HuH-7.5 (cell line): Measurements from ENCODE around the gene RPS10.
"Not testable (repeated sequence)": the region's sequence is repeated elsewhere in the genome, so short reads cannot be mapped to it uniquely, and the experiment has no call there.

Source experiments
- DNase-seq: peaks from one replicate; pipeline ENCODE4 v3.0.0; 2011; ENCODE audit warnings: low spot score

The RPS10 gene

DNA sequence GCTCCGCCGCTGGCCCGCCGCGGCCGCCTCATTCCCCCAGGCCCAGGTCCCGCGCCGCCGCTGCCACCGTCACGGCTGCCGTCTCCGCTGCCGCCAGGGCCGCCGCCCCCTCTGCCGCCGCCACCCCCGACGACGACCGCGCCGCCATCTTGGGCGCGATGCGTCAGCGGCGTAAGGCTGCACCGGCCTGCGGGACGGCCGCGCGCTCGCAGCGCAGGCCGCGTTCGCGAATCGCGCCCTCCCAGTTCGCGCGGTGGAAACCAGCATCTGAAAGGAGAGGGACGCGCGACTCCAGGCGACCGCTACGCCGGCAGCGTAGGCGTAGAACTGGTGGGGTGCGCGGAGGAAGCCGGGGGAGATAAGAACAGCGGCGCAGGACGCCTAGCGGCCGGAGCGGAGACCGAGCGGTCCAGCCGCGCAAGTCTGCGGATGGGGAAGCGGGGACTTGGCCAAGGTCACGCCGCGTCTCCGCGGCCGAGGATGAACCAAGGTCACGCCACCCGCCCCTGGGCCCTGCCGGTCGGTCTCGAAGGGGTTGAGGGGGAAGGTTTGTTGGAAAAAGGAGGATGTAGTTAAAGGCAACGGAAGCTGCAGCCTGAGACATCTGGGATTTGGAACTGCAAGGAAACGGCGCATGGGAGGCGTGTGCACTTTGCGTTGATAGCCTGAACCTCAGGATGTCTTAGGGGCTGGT is 33.2 kb downstream of the RPS10 start, which contains the start of gene NUDT3:
Gene NUDT3 (minus strand): TSS at position 173 of the 694 bp plus-strand sequence. CDS start 307 bp downstream, outside the sequence.
- peak; percentile 86 for DNase-seq

GRCh38 chr6:34391786-34392496 is 33.9 kb downstream of the RPS10 start:
- DNase-seq: peak; percentile 43

DNA sequence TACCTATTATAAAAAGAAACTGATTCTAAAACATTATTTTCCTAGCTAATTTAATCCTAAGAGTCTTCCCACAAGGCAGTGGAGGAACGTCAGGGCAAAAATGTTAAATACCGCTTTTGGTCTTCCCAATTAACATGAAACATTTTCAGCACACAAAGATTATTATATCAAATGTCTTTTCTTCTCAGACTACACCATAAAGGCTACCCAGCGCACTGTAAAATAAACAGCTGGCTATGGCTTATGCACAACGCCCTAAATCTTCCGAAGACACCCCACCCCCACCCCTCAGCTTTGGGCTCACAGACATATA is 34.4 kb downstream of the RPS10 start:
- no peak for DNase-seq

GRCh38 chr6:34390531-34391472 is 35.1 kb downstream of the RPS10 start:
- peak; percentile 15 for DNase-seq

- no peak for DNase-seq
Observed at GRCh38 chr6:34389034-34389433, 36.8 kb downstream of the RPS10 start.

GRCh38 chr6:34388421-34388820 is 37.4 kb downstream of the RPS10 start:
- no peak for DNase-seq

DNA sequence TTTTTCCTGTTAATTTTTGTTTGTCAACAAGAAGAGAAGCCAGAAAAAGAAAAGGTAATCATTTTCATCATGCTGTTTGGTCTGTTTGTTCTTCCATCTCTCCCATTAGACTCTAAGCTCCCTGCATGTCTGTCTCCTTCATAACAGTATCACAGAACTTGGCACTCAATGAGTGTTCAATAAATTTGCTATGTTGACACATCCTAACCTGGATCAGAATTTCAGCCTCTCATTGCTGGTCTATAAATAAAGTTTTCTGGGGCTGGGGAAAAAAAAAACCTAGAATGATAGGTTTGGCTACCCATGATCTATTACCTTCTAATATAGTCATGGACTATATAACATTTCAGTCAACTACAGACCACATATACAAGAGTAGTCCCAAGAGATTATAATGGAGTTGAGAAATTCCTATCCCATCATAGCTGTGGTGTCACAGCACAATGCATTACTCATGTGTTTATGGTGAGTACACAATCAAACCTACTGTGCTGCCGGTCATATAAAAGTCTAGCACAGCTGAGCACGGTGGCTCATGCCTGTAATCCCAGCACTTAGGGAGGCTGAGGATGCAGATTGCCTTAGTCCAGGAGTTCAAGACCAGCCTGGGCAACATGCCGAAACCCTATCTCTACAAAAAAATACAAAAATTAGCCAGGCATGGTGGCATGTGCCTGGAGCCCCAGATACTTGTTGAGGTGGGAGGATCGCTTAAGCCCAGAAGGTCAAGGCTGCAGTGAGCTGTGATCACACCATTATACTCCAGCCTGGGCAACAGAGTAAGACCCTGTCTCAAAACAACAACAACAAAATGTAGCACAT is 39.3 kb downstream of the RPS10 start:
- no peak for DNase-seq

- DNase-seq: no peak
Observed at GRCh38 chr6:34385793-34386195, 40.1 kb downstream of the RPS10 start.

GRCh38 chr6:34384321-34385153 is 41.3 kb downstream of the RPS10 start:
- no peak for DNase-seq

DNA sequence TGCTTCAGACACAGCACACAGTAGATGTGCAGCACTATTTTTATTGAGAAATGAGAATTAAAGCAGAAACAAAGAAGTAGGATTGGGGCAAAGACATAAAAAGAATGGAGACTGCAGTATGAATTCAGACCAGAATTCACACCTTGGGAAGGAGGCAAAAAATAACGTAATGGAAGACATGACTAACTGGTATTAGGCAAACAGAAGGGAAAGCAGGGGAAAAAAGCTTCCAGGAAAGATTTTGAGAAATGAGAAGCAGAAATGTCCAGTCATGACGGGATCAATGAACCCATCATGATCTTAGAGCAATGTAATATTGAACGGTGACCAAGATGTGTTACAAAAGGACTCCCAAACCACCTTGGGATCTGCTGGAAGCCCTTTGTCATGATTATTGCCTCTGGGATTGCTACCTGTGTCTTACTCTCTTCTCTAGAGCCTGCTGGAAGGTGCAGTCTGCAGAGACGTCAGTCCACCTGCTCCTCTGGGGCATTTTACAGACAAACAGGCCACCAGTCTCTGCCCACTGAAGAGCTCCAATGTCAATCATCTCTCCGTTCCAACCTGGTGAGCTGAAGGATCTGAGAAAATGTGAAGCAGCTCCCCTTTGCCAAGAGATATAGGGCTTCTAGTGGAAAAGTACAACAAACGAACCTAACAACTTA is 42.1 kb downstream of the RPS10 start:
- DNase-seq: no peak

- DNase-seq: no peak
Observed at GRCh38 chr6:34383161-34383631, 42.7 kb downstream of the RPS10 start.

- DNase-seq: no peak
Observed at GRCh38 chr6:34381081-34381480, 44.8 kb downstream of the RPS10 start.

- no peak for DNase-seq
Observed at GRCh38 chr6:34378470-34378869, 47.4 kb downstream of the RPS10 start.

GRCh38 chr6:34377984-34378383 is 47.9 kb downstream of the RPS10 start:
- no peak for DNase-seq

DNA sequence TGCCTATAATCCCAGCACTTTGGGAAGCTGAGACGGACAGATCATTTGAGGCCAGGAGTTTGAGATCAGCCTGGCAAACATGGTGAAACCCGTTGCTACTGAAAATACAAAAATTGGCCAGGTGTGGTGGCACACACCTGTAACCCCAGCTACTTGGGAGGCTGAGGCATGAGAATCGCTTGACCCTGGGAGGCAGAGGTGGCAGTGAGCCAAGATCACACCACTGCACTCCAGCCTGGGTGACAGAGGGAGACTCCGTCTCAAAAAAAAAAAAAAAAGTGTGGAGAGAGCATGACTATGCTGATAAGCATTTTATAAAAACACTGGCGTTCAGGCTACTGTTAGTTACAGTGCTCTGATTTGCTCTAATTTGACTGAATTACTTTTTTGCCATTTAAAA is 48.3 kb downstream of the RPS10 start:
- not testable (repeated sequence) for DNase-seq

DNA sequence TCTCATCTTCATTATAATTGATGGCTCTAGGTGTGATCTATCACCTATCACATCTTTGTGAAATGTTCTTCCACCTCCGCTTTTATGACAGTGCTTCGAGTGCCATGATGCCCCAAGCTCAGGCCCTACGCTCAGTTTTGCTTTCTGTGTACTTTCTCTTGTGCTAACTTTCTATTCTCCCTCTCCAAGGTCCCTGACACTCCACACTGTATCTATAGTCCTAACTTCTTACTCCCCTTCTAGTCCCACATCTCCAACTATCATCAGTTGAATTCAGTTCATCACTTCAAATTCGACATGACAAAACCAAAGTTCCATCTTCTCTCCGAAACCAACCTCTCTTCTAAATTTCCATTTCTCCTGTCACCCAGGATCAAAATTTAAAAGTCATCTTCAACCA is 50.0 kb downstream of the RPS10 start:
- DNase-seq: no peak

DNA sequence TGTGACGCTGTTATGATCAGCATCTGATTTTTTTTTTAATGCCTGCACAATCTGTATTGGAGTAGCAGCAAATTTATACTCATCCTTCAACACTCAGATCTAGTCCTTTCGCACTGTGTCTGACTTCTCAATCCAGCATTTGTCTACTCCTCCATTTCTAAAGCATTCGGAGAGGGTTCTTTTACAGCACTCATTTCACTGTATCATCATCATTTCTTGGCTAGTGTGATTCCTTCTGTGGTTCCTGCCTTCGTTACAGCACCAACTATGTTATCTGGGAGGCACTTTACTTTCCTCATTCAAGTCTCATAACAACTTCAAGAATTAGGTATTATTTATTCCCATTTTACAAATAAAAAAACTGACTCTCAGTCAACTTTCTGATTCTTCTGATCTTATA is 51.4 kb downstream of the RPS10 start:
- DNase-seq: no peak

DNA sequence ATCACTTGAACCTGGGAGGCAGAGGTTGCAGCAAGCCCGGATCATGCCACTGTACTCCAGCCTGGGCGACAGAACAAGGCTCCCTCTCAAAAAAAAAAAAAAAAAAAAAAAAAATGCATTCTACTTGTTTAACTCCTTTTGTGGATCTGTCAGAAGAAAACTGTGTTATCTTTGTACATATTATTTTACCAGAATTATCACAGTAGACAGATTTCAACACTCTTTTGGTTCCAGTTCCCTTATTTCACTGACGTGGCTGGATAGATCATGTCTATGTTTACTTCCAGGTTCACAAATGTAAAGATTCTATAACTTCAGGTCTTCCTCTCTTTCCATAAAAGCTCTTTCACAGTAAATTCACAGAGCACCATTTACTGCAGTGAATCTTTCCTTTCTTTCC is 51.8 kb downstream of the RPS10 start:
- DNase-seq: no peak

- no peak for DNase-seq
Observed at GRCh38 chr6:34373511-34373910, 52.4 kb downstream of the RPS10 start.

DNA sequence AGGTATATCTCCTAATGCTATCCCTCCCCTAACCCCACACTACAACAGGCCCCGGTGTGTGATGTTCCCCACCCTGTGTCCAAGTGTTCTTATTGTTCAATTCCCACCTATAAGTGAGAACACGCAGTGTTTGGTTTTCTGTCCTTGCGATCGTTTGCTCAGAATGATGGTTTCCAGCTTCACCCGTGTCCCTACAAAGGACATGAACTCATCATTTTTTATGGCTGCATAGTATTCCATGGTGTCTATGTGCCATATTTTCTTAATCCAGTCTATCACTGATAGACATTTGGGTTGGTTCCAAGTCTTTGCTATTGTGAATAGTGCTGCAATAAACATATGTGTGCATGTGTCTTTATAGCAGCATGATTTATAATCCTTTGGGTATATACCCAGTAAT is 54.0 kb downstream of the RPS10 start:
- DNase-seq: not testable (repeated sequence)
